Measurements from ENCODE around the gene FOXP1.

DNA sequence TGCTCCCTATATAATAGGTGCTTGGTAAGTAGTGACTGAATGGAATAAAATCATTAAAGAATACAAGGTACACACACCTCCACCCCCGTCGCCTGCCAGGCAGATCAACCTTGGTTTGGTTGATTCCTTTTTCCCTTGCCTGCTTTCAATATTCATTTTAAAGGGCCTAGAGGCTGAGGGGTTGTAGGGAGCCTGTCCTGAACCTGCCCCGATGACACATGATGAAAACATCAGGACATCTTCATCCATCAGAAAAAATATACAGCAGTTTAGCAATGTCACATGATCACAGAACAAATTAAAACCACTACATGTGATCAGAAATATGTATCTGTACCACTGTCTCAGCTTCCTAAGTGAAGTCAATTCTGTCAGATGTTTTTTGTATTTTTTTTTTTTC, 588.9 kb downstream of the FOXP1 start:
- TF ChIP-seq CTCF (IDR thresholded peaks at IDR 0.05), result no peak
- TF ChIP-seq POLR2AphosphoS5 (IDR thresholded peaks at IDR 0.05; ENCODE audit: insufficient read depth in 1 of 2, low read depth in 1 of 2), result no peak
